Osteoblast (primary cell): Measurements from ENCODE around the gene CFAP74. TPM values are rescaled to one million over a fixed set of nuclear protein-coding genes. Genes with fewer than 3 reads are reported as not detected.

Experiments used
- DNase-seq: peaks from one replicate; pipeline ENCODE4 v3.0.0; 2011; ENCODE audit warnings: low spot score, mixed read lengths; ENCODE audit not compliant: insufficient read length; ENCODE audit errors: missing footprints
- H2AFZ ChIP-seq: 2 replicates; pipeline ENCODE4 v1.6.0; 2011; ENCODE audit warnings: mild to moderate bottlenecking, low read length
- H3K27ac ChIP-seq: 2 replicates; pipeline ENCODE4 v1.5.1; 2011; ENCODE audit warnings: mild to moderate bottlenecking, low read depth, low read length, moderate library complexity
- H3K27me3 ChIP-seq: 2 replicates; pipeline ENCODE4 v1.6.0; 2012; ENCODE audit warnings: mild to moderate bottlenecking, control low read depth, inconsistent platforms, low read length, moderate library complexity; ENCODE audit not compliant: insufficient read depth
- H3K36me3 ChIP-seq: 2 replicates; pipeline ENCODE4 v1.5.1; 2011; ENCODE audit warnings: mild to moderate bottlenecking, low read length, control low read depth, moderate library complexity; ENCODE audit not compliant: insufficient read depth
- H3K4me1 ChIP-seq: 2 replicates; pipeline ENCODE4 v1.5.1; 2011; ENCODE audit warnings: mild to moderate bottlenecking, low read length, control low read depth, moderate library complexity; ENCODE audit not compliant: insufficient read depth
- H3K4me2 ChIP-seq: 2 replicates; pipeline ENCODE4 v1.6.0; 2011; ENCODE audit warnings: mild to moderate bottlenecking, low read length; ENCODE audit not compliant: insufficient read depth
- H3K4me3 ChIP-seq: fragments of 200-600 bp; sonication (generic); 3 replicates; pipeline ENCODE4 v1.5.1; 2012; ENCODE audit warnings: mild to moderate bottlenecking, low read length, inconsistent platforms; ENCODE audit not compliant: insufficient read depth
- H3K79me2 ChIP-seq: 2 replicates; pipeline ENCODE4 v1.6.0; 2012; ENCODE audit warnings: mild to moderate bottlenecking, low read length, control low read depth, inconsistent platforms; ENCODE audit not compliant: insufficient read depth
- H3K9me3 ChIP-seq: 2 replicates; pipeline ENCODE4 v1.5.1; 2011; ENCODE audit warnings: low read depth, low read length, control low read depth
- H4K20me1 ChIP-seq: 2 replicates; pipeline ENCODE4 v1.6.0; 2012; ENCODE audit warnings: mild to moderate bottlenecking, low read length, control low read depth; ENCODE audit not compliant: insufficient read depth
- CTCF ChIP-seq: IDR thresholded peaks from 2 replicates; pipeline ENCODE4 v1.5.1; 2011; ENCODE audit warnings: mild to moderate bottlenecking, low read depth, low read length, moderate library complexity; ENCODE audit errors: extremely low read depth
- total RNA-seq: library from RNA; depleted of rRNA; stranded (reverse); fragments of >200 nt; gene quantifications from 2 replicates; pipeline ENCODE4 v1.2.3, GENCODE V29; 2012

The CFAP74 gene
- total RNA-seq, 1 donor = not detected

GRCh38 chr1:1990222-1990621 lies 13.4 kb downstream of the CFAP74 start:
- Histone ChIP-seq H3K4me3 (no peak overlapping the region), H3K27me3 (peaks cover 9% of the 10 kb centered on the region), H3K79me2 (no peaks in the 10 kb centered on the region), H3K4me1 (no peaks in the 10 kb centered on the region), H2AFZ (no peak overlapping the region), H3K4me2 (no peak overlapping the region), H4K20me1 (no peaks in the 10 kb centered on the region), H3K36me3 (no peaks in the 10 kb centered on the region), H3K9me3 (no peaks in the 10 kb centered on the region), H3K27ac (no peak overlapping the region)
- no peak for TF ChIP-seq CTCF
- DNase-seq = peak; percentile 37

- Histone ChIP-seq H3K36me3 (no peaks in the 10 kb centered on the region), H3K4me3 (no peak overlapping the region), H4K20me1 (no peaks in the 10 kb centered on the region), H3K4me2 (no peak overlapping the region), H3K27ac (no peak overlapping the region), H3K4me1 (no peaks in the 10 kb centered on the region), H3K79me2 (no peaks in the 10 kb centered on the region), H3K27me3 (peaks cover 7% of the 10 kb centered on the region), H3K9me3 (no peaks in the 10 kb centered on the region), H2AFZ (no peak overlapping the region)
- peak; percentile 57 for DNase-seq
- no peak for TF ChIP-seq CTCF
Measured at GRCh38 chr1:1989789-1990188, 13.8 kb downstream of the CFAP74 start.

GRCh38 chr1:1989102-1989542 lies 14.5 kb downstream of the CFAP74 start:
- H3K4me2 ChIP-seq = no peak overlapping the region
- H2AFZ ChIP-seq = no peak overlapping the region
- H3K27ac ChIP-seq = no peak overlapping the region
- peak; percentile 13 for DNase-seq
- H3K36me3 ChIP-seq = no peaks in the 10 kb centered on the region
- H3K27me3 ChIP-seq = peaks cover 5% of the 10 kb centered on the region
- H3K9me3 ChIP-seq = no peaks in the 10 kb centered on the region
- no peak overlapping the region for H3K4me3 ChIP-seq
- TF ChIP-seq CTCF = no peak
- no peaks in the 10 kb centered on the region for H4K20me1 ChIP-seq
- no peaks in the 10 kb centered on the region for H3K4me1 ChIP-seq
- H3K79me2 ChIP-seq = no peaks in the 10 kb centered on the region

- H3K79me2 ChIP-seq = no peaks in the 10 kb centered on the region
- no peak overlapping the region for H2AFZ ChIP-seq
- H3K27me3 ChIP-seq = peaks cover 5% of the 10 kb centered on the region
- H3K9me3 ChIP-seq = no peaks in the 10 kb centered on the region
- no peaks in the 10 kb centered on the region for H3K4me1 ChIP-seq
- H3K4me3 ChIP-seq = no peak overlapping the region
- no peak overlapping the region for H3K4me2 ChIP-seq
- no peaks in the 10 kb centered on the region for H4K20me1 ChIP-seq
- peak; percentile 77 for DNase-seq
- H3K27ac ChIP-seq = no peak overlapping the region
- H3K36me3 ChIP-seq = no peaks in the 10 kb centered on the region
- TF ChIP-seq CTCF = no peak
Measured at GRCh38 chr1:1988061-1988945, 15.3 kb downstream of the CFAP74 start.
